NCI-H460 (cell line): ENCODE results near the gene ROS1. TPM values are rescaled to one million over a fixed set of nuclear protein-coding genes. Genes with fewer than 3 reads are reported as not detected.
"Not testable (repeated sequence)": the region's sequence is repeated elsewhere in the genome, so short reads cannot be mapped to it uniquely, and the experiment has no call there.

ENCODE experiments used
- DNase-seq: peaks from one replicate; pipeline ENCODE4 v3.0.0-alpha.2; 2016; ENCODE audit warnings: low read depth; ENCODE audit errors: extremely low read depth
- polyA plus RNA-seq: library from polyadenylated mRNA; depleted of rRNA; stranded (reverse); fragments of >200 nt; gene quantifications from 2 replicates; pipeline ENCODE4 v1.2.3, GENCODE V29; 2014; cell fraction: nucleus; rRNA removed
- total RNA-seq: library from RNA; depleted of rRNA; stranded (reverse); fragments of >200 nt; shearing (Covaris generic); gene quantifications from 2 replicates; pipeline ENCODE4 v1.2.3, GENCODE V29; 2014; rRNA removed

Gene ROS1
- total RNA-seq = not detected in 2 replicates
- polyA plus RNA-seq = not detected in 2 replicates

DNA sequence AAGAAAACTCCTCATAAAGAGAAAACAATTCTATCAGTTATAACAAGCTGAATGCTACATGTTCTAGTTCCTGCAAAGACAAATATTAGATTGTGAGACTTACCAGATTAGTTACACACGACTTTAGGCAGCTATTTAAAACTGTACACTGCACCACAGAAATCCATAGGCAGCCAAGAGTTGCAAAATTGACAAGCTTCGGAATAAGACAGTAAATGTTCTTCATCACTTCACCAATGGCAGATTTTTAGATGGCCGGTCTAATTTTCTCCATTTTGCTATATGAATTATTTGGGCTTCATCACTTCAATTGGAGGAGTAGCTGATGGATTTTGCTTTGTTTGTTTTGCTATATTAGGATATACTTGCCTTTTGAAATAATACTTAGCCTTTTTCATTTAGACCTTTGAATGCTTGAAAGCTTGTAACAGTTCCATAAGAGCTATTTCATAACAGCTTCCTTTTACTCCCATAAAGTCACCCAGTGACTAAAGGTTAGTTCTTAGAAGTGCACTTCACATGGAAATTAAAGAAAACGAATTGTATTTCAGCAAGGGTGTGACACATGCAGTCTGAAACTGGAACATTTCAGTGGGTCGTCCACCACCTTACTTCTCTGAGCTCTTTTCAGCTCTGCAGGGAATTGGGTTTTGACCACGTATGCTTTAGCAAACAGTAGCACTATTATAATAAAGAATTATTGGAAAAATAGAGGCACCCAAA lies at the start of gene ROS1:
TSS of gene ROS1 (minus strand) at position 512 of the 723 bp plus-strand sequence. CDS start at position 226, 286 bp downstream.
- DNase-seq = no peak

DNA sequence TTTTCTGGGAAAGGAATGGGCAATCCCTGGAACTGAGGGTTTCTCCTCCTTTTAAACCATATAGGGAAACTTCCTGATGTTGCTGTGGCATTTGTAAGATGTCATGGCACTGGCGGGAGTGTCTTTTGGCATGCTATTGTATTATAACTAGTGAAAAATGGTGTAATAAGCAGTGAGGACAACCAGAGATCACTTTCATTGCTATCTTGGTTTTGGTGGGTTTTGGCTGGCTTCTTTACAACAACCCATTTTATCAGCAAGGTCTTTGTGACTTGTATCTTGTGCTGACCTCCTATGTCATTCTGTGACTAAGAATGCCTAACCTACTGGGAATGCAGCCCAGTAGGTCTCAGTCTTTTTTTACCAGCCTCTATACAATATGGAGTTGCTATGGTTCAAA lies 47.7 kb upstream of the ROS1 start:
- DNase-seq = no peak

DNA sequence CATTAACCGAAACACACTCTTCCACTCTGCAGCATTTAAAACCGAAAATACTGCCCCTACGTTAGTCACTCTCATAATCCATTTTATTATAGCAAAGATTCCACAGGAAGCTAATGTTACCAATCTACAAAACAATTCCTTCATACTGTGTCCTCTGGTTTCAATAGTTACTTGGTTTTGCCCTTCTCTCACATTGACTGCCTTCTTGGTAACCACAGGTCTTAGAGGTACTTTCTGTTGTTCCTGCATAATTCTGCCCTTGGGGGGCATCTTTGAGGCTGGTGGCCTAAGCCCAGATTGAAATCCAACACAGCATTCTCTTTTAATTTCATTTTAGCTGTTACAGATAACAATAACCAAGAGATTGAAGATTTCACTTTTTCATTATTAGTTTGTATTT lies 46.9 kb upstream of the ROS1 start:
- DNase-seq = no peak

DNA sequence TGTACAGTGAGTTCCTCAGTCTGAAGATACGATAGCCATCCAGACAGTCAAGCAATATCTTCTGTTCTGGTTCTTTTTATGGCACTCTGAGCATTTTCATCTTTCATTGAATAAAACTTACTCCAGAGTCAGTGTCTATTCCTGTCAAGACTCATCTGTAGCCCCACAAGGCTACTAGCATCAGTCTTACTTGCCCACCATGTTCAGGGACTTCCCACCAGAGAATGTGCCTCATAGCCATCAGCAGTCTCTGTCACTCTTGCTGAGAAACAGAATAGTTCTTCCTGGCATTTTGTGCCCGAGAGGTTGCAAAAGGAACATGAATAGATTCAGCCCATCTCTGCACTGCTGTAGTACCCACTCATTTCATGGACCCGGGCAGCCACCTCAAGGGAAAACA lies 44.0 kb upstream of the ROS1 start:
- no peak for DNase-seq

DNA sequence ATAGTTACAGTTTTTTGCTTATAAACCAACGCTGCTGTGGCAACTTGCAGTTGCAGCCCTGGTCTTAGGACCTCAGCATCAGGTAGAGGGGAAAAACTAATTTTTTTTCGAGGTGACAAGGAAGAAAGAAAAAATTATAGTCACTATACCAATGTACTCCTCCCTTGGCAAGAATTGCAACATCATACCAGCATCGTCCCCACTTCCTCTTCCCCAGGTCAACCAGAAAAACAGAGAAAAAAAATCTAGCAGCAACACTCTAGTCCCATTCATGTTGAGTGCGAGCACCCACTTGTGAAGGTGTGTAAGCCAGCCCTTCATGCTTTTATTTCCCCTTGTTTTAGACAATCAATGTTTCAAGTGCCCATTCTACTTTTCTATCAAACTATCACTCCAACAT lies 43.6 kb upstream of the ROS1 start:
- no peak for DNase-seq

DNA sequence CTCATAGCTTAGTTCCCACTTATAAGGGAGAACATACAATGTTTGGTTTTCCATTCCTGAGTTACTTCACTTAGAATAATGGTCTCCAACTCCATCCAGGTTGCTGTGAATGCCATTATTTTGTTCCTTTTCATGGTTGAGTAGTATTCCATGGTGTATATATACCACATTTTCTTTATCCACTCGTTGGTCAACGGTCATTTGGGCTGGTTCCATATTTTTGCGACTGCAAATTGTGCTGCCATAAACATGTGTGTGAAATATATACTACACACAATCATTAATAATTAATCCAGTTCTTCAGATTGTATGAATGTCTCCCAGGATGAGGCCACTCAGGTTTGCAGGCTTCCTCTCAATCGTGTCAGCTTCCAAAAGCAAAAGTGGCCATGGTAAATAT lies 42.8 kb upstream of the ROS1 start:
- not testable (repeated sequence) for DNase-seq

DNA sequence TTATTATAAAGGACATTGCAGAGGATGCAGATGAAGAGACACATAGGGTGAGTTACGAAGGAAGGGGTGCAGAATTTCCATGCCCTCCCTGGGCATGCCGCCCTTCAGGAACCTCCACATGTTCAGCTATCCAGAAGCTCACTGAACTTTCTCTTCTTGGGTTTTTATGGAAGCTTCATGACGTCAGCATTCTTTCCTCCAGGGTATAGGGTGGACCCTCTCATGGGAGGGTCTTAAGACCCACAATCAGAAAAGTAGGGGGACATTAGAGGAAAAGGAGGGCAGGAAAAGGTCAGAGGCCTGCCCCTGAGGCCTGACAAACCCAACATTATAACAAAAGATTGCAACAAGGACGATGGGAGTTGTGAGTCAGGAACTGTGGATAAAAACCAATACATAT lies 42.1 kb upstream of the ROS1 start:
- no peak for DNase-seq

DNA sequence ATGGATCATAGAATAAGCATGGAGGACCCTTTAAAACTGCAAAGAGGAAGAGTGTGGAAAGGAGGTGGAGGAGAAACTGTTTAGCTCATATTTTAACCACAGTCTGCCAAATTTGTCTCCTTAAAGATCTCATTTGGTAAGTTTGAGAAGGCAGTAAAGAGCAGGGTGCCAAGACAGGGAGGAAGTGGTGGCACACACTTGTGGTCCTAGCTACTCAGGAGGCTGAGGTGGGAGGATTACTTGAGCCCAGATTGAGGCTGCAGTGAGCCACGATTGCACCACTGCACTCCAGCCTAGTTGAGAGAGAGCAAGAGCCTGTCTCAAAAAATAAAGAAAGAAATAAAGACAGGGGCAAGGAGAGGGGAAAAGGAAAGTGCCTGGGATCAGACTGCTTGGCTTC lies 39.9 kb upstream of the ROS1 start:
- DNase-seq = no peak

DNA sequence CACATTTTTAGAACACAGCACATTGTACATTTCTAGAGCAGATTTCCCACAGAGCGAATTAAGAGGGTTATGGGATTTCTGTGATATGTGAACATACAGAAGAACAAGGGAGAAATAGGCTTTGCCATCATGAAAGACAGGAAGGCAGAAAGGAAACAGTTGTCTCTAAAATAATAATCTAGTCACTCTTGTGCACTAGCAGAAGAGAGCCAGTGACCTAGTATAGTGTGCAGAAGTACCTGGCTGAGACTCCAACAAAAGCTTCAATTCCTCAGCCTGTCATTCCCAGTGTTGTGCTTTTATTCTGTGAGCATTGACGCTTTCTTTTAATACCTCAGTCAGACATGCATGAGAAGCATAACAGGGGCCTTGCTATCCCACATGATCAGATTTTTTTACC lies 39.0 kb upstream of the ROS1 start:
- DNase-seq = no peak

DNA sequence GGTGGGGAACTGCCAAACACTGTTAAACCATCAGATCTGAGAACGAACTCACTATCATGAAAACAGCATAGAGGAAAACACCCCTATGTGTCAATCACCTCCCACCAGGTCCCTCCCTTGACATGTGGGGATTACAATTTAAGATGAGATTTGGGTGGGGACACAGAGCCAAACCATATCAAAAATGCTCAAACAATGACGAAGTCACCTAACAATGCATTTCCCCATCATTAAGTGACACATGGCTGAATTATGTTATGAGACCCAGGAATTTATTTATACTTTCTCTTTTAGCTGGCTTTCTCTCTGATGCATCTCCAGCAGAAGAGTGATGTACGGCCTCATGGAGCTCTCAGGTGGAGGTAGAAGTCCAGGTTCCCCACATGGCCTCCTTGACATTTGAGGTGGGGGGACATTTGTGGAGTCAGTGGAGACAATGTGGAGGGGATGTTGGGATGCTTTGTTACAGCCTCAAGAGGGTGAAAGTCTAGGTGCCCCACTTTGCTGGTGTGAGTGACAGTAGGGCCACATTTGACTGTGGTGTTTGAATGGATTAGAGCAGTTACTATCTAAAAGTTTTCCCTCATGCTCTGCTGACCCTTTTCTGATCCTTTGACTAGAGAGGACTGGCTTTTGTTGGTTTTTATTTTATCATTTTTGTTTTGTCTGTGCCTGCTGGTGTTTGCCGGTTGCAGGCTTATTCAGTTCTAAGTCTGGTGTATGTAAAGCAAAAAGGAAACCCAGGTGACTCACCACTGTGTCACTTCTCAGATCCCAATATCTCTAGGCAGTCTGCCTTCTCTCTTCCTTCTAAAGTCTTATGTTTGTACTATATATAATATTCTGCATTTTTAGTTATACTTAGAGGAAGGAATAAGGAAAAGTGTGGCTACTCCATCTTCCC lies 38.3 kb upstream of the ROS1 start:
- DNase-seq = no peak

DNA sequence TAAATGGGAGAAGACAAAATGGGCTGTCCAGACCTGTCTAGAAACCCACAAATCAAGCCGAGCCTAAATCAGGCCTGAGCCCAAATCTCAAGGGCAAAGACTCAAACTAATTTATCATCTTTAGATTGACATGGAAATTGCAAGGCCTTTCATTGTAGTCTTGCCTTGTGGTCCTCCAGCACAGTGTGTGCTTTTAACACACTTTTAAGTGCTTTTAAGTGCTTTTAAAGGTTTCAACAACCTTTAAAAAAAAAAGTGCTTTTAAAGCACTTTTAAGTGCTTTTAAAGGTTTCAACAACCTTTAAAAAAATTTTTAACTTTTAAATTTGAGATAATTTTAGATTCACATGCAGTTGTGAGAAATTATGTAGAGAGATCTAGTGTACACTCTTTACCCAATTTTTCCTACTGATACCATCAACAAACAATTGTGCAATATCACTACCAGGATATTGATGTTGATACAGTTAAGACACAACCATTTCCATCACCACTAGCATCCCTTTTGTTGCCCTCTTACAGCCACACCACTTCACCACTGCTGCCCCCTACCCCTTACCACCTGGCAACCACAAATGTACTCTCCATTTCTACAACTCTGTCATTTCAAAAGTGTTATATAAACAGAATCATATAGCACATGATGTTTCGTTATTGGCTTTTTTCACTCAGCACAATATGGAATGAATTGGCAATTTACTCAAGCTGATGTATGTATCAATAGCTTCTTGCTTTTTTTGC lies 33.6 kb upstream of the ROS1 start:
- no peak for DNase-seq

DNA sequence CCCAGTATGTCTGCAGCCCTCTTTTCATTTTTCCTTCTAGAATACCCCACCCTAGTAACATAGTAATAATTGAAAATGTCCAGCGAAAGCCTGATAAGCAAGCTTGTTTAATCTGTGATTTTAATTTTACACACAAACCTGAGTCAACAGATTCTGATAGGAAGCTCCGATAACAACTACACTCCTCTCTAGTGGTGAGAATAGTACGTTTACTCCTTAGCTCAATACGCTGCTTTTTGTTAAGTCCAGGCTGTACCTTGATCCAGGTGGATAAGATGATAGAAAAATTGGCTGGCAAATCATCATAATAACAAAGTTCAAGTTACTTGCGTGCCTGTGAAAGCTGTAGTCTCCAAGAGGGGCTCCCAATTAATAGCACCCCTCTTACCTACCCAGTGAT lies 31.3 kb upstream of the ROS1 start:
- DNase-seq = no peak

DNA sequence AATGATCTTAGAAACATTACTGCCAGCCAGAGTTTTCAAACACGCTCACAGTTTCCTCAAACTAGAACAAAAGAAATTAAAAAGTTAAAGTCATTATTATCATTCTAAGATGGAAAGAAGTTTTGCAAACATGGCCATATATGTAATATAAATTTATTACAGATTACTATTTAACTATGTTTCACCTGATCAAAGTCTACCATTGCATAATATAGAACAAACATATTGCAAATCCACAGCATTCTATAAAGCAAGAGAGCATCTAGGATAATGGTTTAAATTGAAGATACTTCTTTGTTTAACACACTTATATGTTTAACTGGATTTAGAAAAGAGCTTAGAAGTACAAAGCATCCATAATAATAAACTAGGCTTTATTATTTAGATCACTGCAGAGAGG lies 30.5 kb upstream of the ROS1 start:
- DNase-seq = no peak

DNA sequence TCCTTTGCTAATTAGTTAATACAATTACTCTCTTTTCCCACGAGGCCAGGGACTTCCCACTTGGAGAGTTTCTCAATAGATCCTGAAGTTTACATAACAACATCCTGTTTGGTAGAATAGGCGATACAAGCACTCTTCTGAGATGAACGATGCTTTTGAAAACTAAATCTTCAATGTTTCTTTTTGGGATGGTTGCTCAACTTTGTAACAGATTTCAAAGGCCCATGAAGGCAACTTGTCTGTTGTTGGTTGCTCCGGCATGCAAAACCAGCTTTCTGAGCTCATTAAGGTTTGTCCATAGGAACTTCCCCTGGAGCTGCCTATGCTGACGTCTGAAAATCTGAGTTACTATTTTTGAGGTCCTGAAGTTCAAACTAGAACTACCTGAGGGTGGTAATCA lies 25.9 kb upstream of the ROS1 start:
- DNase-seq = no peak

DNA sequence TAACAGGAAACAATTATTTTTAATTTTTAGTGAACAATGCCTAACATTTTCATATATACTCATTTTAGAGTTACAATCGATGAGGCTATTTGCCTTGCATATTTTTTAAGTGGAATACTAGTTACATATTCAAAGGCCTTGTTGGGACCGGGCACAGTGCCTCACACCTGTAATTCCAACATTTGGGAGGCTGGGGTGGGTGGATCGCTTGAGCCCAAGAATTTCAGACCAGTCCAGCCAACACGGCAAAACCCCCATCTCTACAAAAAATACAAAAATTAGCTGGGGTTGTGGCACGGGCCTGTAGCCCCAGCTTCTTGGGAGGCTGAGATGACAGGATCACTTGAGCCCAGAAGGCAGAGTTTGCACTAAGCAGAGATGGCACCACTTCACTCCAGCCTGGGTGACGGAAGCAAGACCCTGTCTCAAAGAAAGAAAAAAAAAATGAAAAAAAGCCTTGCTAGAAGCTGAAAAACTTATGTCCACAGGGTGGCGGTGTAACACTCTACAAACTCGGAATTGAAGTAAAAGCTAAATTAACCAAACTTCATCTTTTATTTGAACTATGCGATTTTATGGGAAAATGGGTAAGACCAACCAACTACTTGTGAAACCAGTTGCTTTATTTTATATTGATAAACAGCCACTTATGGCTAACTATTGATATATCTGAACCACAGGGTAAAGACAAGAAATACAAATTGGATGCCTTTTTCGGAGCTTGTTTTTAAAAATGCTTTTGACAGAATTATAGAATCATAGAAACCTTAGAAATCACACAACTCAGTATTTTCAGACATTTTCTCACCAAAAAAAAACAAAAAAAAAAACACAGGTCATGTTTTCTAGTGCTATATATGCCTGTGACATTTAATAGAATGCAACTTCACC lies 24.1 kb upstream of the ROS1 start:
- peak; percentile 28 for DNase-seq

DNA sequence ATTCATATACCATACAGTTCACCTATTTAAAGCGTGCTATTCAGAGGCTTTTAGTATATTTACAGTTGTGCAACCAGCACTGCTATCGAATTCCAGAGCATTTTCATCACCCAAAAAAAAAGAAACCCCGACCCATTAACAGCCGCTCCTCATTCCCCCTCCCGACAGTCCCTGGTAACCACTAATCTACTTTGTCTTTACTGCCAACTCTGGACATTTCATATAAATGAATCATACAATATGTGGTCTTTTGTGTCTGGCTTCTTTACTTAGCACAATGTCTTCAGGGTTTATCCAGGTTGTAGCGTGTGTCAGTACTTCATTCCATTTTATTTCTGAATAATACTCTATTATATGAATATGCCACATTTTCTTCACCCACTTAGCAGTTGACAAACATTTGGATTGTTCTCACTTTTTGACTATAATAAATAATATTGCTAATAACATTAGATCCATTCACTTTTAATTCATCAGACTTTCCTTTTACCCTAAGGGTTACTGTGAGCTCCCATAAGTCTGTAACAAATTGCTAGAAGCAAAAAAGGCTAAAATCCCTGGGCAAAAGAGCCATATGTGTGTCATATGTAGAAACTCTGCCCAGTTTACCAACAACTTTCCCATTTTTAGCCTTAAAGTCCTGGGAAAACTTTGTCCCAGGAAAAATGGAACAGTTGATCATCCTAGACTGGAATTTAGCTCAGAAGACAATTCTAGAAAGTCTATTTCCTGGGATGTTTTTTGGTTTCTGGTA lies 23.2 kb upstream of the ROS1 start:
- DNase-seq = no peak

DNA sequence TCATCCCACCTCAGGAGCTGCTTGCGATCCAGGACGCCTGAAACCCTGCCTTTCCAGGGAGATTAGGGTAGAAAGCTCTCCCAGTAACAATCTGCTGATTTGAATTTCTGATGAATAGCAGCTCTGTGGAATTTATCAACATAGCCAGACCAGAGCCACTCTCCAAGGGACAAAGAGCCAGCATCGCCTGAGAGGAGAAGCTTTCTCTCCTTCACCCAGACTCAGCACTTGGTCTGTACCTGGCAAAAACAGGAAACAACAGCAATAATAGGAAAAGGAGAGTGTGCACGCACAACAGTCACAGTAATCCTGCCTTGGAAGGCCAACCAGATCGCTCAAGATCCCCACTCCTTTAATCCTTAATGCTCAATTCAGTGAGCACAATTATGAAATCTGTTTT lies 22.3 kb upstream of the ROS1 start:
- DNase-seq = no peak

DNA sequence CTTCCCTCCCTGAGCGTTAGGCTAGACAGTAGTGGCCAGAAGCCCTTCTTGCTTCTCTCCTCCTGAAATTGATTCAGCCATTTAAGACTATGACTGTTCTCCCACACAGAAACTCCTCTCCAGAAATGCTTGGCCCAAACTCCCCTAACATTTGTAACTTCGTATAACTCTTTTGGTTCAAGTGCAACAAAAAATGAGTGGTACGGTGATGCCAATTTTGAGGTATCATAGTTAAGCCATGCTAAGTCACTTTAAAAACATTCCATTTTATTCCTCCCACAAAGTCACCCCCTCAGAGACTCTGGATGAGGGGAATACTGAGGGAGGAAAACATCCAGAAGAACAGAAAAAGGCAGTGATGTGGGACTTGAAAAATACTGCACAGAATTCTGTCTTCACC lies 21.1 kb upstream of the ROS1 start:
- DNase-seq = no peak

DNA sequence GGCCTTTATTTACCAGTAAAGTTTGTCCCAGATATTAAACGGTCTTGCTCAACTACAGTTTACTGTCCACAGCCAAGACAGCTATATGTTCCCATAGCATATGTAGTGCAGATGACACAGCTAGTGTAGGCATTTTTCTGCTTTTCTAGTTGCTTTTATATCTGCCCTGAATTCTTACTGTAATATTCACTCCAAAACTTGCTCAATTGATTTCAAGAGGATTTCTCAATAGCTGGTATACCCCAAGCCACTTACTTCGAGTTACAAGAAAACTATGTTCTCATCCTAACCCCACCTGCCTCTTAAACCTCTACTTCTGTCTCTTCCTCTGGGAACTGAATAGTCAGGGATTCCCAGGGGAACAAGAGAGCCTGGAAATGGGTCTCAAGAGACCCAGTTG lies 18.9 kb upstream of the ROS1 start:
- no peak for DNase-seq

DNA sequence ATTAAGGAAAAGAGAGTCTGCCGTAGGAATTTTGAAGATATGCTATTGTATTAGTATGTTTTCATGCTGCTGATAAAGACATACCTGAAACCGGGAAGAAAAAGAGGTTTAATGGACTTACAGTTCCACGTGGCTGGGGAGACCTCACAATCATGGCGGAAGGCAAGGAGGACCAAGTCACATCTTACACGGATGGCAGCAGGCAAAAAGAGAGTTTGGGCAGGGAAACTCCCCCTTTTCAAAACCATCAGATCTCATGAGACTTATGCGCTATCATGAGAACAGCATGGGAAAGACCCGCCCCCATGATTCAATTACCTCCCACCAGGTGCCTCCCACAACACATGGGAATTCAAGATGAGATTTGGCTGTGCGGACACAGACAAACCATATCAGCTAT lies 16.6 kb upstream of the ROS1 start:
- DNase-seq = not testable (repeated sequence)
